Measurements from ENCODE around the gene ZNF506.
"Not testable (repeated sequence)": the region's sequence is repeated elsewhere in the genome, so short reads cannot be mapped to it uniquely, and the experiment has no call there.

The ZNF506 gene

DNA sequence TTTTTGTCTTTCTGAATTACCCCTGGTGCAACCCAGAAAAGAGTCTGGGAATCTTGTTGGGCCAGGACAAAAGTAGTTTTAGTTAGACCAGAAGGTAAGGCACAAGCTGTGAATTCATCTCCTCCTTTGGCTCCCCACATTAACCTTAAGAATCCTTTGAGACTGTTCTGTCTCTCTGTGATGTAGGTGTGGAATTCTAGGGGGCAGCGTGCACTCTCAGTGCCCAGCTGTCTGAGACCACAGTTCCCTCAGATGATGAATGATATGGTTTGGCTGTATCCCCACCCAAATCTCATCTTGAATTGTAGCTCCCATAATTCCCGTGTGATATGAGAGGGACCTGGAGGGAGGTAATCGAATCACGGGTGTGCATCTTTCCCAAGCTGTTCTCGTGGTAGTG, 43.9 kb downstream of the ZNF506 start:
- TF ChIP-seq, protein P1, sequence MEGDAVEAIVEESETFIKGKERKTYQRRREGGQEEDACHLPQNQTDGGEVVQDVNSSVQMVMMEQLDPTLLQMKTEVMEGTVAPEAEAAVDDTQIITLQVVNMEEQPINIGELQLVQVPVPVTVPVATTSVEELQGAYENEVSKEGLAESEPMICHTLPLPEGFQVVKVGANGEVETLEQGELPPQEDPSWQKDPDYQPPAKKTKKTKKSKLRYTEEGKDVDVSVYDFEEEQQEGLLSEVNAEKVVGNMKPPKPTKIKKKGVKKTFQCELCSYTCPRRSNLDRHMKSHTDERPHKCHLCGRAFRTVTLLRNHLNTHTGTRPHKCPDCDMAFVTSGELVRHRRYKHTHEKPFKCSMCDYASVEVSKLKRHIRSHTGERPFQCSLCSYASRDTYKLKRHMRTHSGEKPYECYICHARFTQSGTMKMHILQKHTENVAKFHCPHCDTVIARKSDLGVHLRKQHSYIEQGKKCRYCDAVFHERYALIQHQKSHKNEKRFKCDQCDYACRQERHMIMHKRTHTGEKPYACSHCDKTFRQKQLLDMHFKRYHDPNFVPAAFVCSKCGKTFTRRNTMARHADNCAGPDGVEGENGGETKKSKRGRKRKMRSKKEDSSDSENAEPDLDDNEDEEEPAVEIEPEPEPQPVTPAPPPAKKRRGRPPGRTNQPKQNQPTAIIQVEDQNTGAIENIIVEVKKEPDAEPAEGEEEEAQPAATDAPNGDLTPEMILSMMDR (conservative IDR thresholded peaks at IDR 0.05; ENCODE audit: low read depth, low read length), result no peak
- no peak for DNase-seq (ENCODE audit: low read depth)
- H3K4me3 ChIP-seq (ENCODE audit: low read depth, low read length), result no peak overlapping the region

DNA sequence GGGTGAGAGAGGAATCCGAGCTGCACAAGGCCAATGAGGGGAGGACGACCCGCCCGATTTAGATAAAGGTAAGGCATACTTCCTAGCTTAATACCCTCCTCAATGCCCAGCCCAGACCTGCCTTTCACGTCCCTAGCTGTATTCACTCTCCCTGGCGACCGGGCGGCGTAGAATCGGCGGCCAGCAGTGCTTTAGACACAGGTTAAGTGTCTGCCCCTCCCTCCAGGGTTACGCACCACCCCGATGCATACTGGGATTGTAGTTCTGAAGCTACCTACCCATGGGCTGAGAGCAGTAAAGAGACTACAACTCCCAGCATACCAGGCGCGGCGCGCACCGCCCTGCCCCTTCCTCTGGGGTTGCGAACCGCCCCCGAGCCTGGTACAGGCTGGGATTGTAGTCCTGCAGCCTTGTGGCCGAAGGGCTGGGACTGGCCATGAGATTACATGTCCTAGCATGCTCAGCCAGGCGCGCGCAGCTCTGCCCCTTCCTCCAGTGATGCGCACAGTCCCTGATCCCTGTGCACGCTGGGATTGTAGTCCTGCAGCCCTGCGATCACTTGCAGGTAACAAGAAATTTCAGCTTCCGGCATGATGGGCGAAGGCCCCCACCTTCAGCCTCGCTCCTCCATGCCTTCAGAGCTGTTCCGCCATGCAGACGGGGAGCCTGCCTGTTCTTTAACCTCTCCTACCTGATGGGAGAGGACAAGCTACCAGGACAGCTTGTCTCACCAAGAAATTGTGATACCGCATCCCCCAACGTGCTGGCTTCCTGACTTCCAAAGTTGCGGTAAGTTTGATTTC, 45.1 kb downstream of the ZNF506 start:
- H3K4me3 ChIP-seq (ENCODE audit: low read depth, low read length), result peak overlapping the region; percentile 91
- TF ChIP-seq, protein P1 (conservative IDR thresholded peaks at IDR 0.05; ENCODE audit: low read depth, low read length), result peak; percentile 4
- peak; percentile 100 for DNase-seq (ENCODE audit: low read depth)

- TF ChIP-seq, protein P1 (conservative IDR thresholded peaks at IDR 0.05; ENCODE audit: low read depth, low read length), result no peak
- H3K4me3 ChIP-seq (ENCODE audit: low read depth, low read length), result peak overlapping the region; percentile 91
- DNase-seq (ENCODE audit: low read depth), result no peak
These were observed 45.7 kb downstream of the ZNF506 start for GRCh38 chr19:19775891-19776205.

DNA sequence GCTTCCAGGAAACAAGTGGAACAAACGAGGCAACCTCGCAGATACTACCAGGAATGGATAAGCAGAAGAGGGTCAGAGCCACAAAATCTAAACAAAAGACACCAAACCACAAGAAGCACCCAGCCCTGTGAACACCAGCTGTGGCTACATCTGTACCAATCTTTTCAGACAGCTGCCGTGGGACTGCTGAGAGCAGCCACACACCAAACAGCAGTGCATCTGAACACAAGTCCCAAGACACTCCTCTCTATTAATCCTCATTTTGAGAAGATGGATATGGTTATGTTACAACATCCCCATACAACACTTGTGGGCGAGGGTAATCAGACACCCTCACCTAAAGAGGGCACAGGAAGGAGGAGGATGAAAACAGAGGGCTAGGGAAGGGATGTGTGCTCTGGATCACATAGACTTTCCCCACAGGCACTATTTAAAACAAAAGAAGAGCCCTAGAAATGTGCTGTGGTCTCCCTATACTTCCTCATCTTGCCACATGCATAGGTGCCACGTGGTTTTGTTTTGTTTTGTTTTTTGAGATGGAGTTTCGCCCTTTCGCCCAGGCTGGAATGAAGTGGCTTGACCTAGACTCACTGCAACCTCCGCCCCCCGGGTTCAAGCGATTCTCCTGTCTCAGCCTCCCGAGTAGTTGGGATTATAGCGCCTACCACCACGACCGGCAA, 47.1 kb downstream of the ZNF506 start:
- H3K4me3 ChIP-seq (ENCODE audit: low read depth, low read length), result no peak overlapping the region
- TF ChIP-seq, protein P1 (conservative IDR thresholded peaks at IDR 0.05; ENCODE audit: low read depth, low read length), result no peak
- no peak for DNase-seq (ENCODE audit: low read depth)

GRCh38 chr19:19771963-19772362, 49.6 kb downstream of the ZNF506 start:
- DNase-seq (ENCODE audit: low read depth); H3K4me3 ChIP-seq (ENCODE audit: low read depth, low read length): not testable (repeated sequence)

DNA sequence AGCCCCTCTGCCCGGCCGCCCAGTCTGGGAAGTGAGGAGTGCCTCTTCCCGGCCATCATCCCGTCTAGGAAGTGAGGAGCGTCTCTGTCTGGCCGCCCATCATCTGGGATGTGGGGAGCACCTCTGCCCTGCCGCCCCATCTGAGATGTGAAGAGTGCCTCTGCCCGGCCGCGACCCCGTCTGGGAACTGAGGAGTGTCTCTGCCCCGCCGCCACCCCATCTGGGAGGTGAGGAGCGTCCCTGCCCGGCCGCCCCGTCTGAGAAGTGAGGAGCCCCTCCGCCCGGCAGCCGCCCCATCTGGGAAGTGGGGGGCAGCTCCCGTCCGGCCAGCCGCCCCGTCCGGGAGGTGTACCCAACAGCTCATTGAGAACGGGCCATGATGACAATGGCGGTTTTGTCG, 51.6 kb downstream of the ZNF506 start:
- DNase-seq (ENCODE audit: low read depth); H3K4me3 ChIP-seq (ENCODE audit: low read depth, low read length): not testable (repeated sequence)

DNA sequence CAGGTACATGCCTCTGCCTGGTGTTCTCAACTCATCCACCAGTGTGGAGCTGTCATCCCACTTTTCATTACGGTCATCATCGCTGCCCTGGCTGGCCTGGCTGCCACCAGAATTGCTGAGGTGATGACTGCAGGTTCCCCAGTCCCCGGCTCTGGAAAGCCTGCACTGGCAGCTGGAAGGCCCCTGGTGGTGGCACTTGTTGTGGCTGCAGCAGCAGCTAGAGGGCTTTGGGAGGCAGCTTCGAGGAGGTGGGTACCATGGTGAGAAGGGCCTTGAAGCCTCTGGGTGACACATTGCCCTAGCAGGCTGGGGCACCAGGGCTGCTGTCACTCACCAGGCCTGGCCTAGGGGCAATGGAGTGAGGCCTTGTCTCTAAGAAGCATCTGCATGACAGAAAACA, 63.4 kb downstream of the ZNF506 start:
- no peak overlapping the region for H3K4me3 ChIP-seq (ENCODE audit: low read depth, low read length)
- TF ChIP-seq, protein P1 (conservative IDR thresholded peaks at IDR 0.05; ENCODE audit: low read depth, low read length), result no peak
- DNase-seq (ENCODE audit: low read depth), result no peak

DNA sequence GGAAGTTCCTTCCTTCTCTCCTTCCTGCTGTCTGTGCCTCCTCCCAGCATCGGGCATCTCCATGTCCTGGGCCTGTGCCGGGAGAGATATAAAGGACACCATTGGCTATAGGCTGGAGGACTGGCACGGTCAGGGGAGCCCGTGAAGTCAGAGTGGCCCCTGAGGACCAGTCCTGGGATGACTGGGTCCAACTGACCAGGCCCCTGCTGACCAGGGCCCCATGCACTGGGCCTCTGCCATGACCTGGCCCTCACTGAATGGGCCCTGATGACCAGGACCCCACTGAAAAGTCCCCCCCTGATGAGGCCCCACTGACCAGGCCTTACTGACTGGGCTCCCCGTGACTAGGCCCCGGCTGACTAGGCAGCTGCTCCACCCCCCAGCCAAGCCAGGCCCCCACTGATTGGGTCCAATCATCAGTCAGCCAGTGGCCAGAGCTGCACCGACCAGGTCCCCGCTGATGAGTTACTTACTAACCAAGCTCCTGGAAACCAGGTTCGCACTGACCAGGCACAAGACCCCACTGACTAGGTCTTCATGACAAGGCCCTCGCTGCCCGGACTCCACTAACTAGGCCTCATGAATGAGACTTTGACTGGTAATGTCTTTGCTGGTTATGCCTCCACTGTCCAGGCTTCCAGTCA, 68.7 kb downstream of the ZNF506 start:
- no peak overlapping the region for H3K4me3 ChIP-seq (ENCODE audit: low read depth, low read length)
- no peak for DNase-seq (ENCODE audit: low read depth)
- TF ChIP-seq, protein P1 (conservative IDR thresholded peaks at IDR 0.05; ENCODE audit: low read depth, low read length), result no peak
